ENCODE measurements around the gene ERICH6B. TPM values are rescaled to one million over a fixed set of nuclear protein-coding genes. Genes with fewer than 3 reads are reported as not detected.
"Not testable (repeated sequence)": the region's sequence is repeated elsewhere in the genome, so short reads cannot be mapped to it uniquely, and the experiment has no call there.

ERICH6B gene
- total RNA-seq, 2 experiments from 2014 or later = not detected

GRCh38 chr13:45642159-45642558 lies 26.6 kb upstream of the ERICH6B start:
- H4K20me1 ChIP-seq (ENCODE audit: insufficient read depth, low read length); DNase-seq (ENCODE audit: low spot score); H3K27ac ChIP-seq (ENCODE audit: low read depth, low read length, poor library complexity, severe bottlenecking); H3K4me3 ChIP-seq (ENCODE audit: low read depth, low read length, poor library complexity, severe bottlenecking); H3K36me3 ChIP-seq (ENCODE audit: insufficient read depth, low read length); H3K9me2 ChIP-seq (ENCODE audit: insufficient read depth, low read length); H3K4me2 ChIP-seq (ENCODE audit: low read length); H3K4me1 ChIP-seq (ENCODE audit: insufficient read depth, low read length, poor library complexity, severe bottlenecking); intact Hi-C loops (cut with micrococcal nuclease; ENCODE audit: unreplicated experiment); H2AFZ ChIP-seq (ENCODE audit: low read length); POLR2A ChIA-PET; BruUV-seq (replicated peaks); CTCF ChIA-PET (ENCODE audit: unreplicated experiment); H3K79me2 ChIP-seq (ENCODE audit: insufficient read depth, low read depth, low read length): not testable (repeated sequence)
- H3K9me3 ChIP-seq (ENCODE audit: low read length) = peaks cover 13% of the 10 kb centered on the region

- CTCF ChIA-PET (ENCODE audit: unreplicated experiment); BruUV-seq (replicated peaks); POLR2A ChIA-PET: not testable (repeated sequence)
Observed at GRCh38 chr13:45635291-45635690, 19.8 kb upstream of the ERICH6B start.

GRCh38 chr13:45630791-45631190 lies 15.3 kb upstream of the ERICH6B start:
- no peaks in the 10 kb centered on the region for H4K20me1 ChIP-seq (ENCODE audit: insufficient read depth, low read length)
- DNase-seq (ENCODE audit: low spot score) = no peak
- H3K36me3 ChIP-seq (ENCODE audit: insufficient read depth, low read length) = no peaks in the 10 kb centered on the region
- TF ChIP-seq CTCF (conservative IDR thresholded peaks at IDR 0.05; ENCODE audit: low read length) (no peak), EZH2phosphoT487 (IDR thresholded peaks at IDR 0.05; ENCODE audit: borderline replicate concordance, low read depth, low read length) (no peak)
- CTCF ChIA-PET (ENCODE audit: unreplicated experiment) = no interaction called here
- H2AFZ ChIP-seq (ENCODE audit: low read length) = no peak overlapping the region
- POLR2A ChIA-PET = no interaction called here
- H3K4me2 ChIP-seq (ENCODE audit: low read length) = no peak overlapping the region
- H3K4me1 ChIP-seq (ENCODE audit: insufficient read depth, low read length, poor library complexity, severe bottlenecking) = no peaks in the 10 kb centered on the region
- no peaks in the 10 kb centered on the region for H3K9me2 ChIP-seq (ENCODE audit: insufficient read depth, low read length)
- intact Hi-C loops (cut with micrococcal nuclease; ENCODE audit: unreplicated experiment) = no loop called here
- H3K79me2 ChIP-seq (ENCODE audit: insufficient read depth, low read depth, low read length) = no peaks in the 10 kb centered on the region
- no peaks in the 10 kb centered on the region for H3K9me3 ChIP-seq (ENCODE audit: low read length)
- no TSS peak for BruUV-seq (replicated peaks)
- H3K27ac ChIP-seq (ENCODE audit: low read depth, low read length, poor library complexity, severe bottlenecking) = no peak overlapping the region
- no peak overlapping the region for H3K4me3 ChIP-seq (ENCODE audit: low read depth, low read length, poor library complexity, severe bottlenecking)

More at GRCh38 chr13:45635291-45635690, 19.8 kb upstream of the ERICH6B start:
- H3K79me2 ChIP-seq (ENCODE audit: insufficient read depth, low read depth, low read length); H3K4me1 ChIP-seq (ENCODE audit: insufficient read depth, low read length, poor library complexity, severe bottlenecking); H3K4me3 ChIP-seq (ENCODE audit: low read depth, low read length, poor library complexity, severe bottlenecking); H3K27ac ChIP-seq (ENCODE audit: low read depth, low read length, poor library complexity, severe bottlenecking); H2AFZ ChIP-seq (ENCODE audit: low read length); intact Hi-C loops (cut with micrococcal nuclease; ENCODE audit: unreplicated experiment); DNase-seq (ENCODE audit: low spot score); H3K4me2 ChIP-seq (ENCODE audit: low read length); H3K9me3 ChIP-seq (ENCODE audit: low read length); H3K9me2 ChIP-seq (ENCODE audit: insufficient read depth, low read length); H3K36me3 ChIP-seq (ENCODE audit: insufficient read depth, low read length); H4K20me1 ChIP-seq (ENCODE audit: insufficient read depth, low read length): not testable (repeated sequence)

- intact Hi-C loops (cut with micrococcal nuclease; ENCODE audit: unreplicated experiment) = loop anchor here (10.0 kb wide), 1 partner anchor 495 kb away; no protein-coding TSS in a partner anchor
- CTCF ChIA-PET (ENCODE audit: unreplicated experiment) = no interaction called here
- Histone ChIP-seq H3K4me3 (ENCODE audit: low read depth, low read length, poor library complexity, severe bottlenecking) (no peak overlapping the region), H3K36me3 (ENCODE audit: insufficient read depth, low read length) (no peaks in the 10 kb centered on the region), H3K27ac (ENCODE audit: low read depth, low read length, poor library complexity, severe bottlenecking) (no peak overlapping the region), H3K9me2 (ENCODE audit: insufficient read depth, low read length) (no peaks in the 10 kb centered on the region), H3K79me2 (ENCODE audit: insufficient read depth, low read depth, low read length) (no peaks in the 10 kb centered on the region), H2AFZ (ENCODE audit: low read length) (no peak overlapping the region), H3K4me2 (ENCODE audit: low read length) (no peak overlapping the region), H3K9me3 (ENCODE audit: low read length) (no peaks in the 10 kb centered on the region), H4K20me1 (ENCODE audit: insufficient read depth, low read length) (no peaks in the 10 kb centered on the region), H3K4me1 (ENCODE audit: insufficient read depth, low read length, poor library complexity, severe bottlenecking) (no peaks in the 10 kb centered on the region)
- no peak for DNase-seq (ENCODE audit: low spot score)
- no TSS peak for BruUV-seq (replicated peaks)
- no peak for TF ChIP-seq CTCF (conservative IDR thresholded peaks at IDR 0.05; ENCODE audit: low read length)
- no peak for TF ChIP-seq EZH2phosphoT487 (IDR thresholded peaks at IDR 0.05; ENCODE audit: borderline replicate concordance, low read depth, low read length)
- POLR2A ChIA-PET = no interaction called here
Observed at GRCh38 chr13:45629940-45630339, 14.4 kb upstream of the ERICH6B start.
